H9 (cell line): ENCODE measurements around the gene SSTR5. TPM values are rescaled to one million over a fixed set of nuclear protein-coding genes. Genes with fewer than 3 reads are reported as not detected.

ENCODE experiments used
- DNase-seq: peaks from one replicate; pipeline ENCODE4 v3.0.0-alpha.2; 2017
- H2AFZ ChIP-seq: one replicate; pipeline ENCODE4 v1.6.1; 2013; ENCODE audit warnings: mild to moderate bottlenecking, low read length, control low read depth, moderate library complexity
- H2AK5ac ChIP-seq: 2 replicates; pipeline ENCODE4 v1.6.1; 2013; ENCODE audit warnings: low read length, control low read depth, mixed read lengths; ENCODE audit not compliant: insufficient read length
- H2BK120ac ChIP-seq: one replicate; pipeline ENCODE4 v1.6.1; 2013; ENCODE audit warnings: low read depth, mild to moderate bottlenecking, low read length, control low read depth, inconsistent platforms; ENCODE audit not compliant: poor library complexity, severe bottlenecking
- H2BK12ac ChIP-seq: 2 replicates; pipeline ENCODE4 v1.6.1; 2013; ENCODE audit warnings: low read length, control low read depth, mixed read lengths, low read depth; ENCODE audit not compliant: insufficient read length
- H2BK15ac ChIP-seq: 2 replicates; pipeline ENCODE4 v1.6.1; 2013; ENCODE audit warnings: low read depth, low read length, control low read depth
- H2BK20ac ChIP-seq: one replicate; pipeline ENCODE4 v1.6.1; 2013; ENCODE audit warnings: low read depth, mild to moderate bottlenecking, low read length, control low read depth, inconsistent platforms; ENCODE audit not compliant: poor library complexity, severe bottlenecking
- H2BK5ac ChIP-seq: 2 replicates; pipeline ENCODE4 v1.6.1; 2013; ENCODE audit warnings: low read length, control low read depth, mixed read lengths; ENCODE audit not compliant: insufficient read length
- H3K14ac ChIP-seq: 2 replicates; pipeline ENCODE4 v1.6.1; 2013; ENCODE audit warnings: low read length, control low read depth; ENCODE audit not compliant: insufficient read depth
- H3K18ac ChIP-seq: 2 replicates; pipeline ENCODE4 v1.6.1; 2013; ENCODE audit warnings: low read depth, mild to moderate bottlenecking, mixed read lengths, low read length, control low read depth; ENCODE audit not compliant: insufficient read length
- H3K23ac ChIP-seq: 2 replicates; pipeline ENCODE4 v1.6.1; 2013; ENCODE audit warnings: low read length, control low read depth, mixed read lengths, low read depth; ENCODE audit not compliant: insufficient read length
- H3K23me2 ChIP-seq: 2 replicates; pipeline ENCODE4 v1.6.1; 2013; ENCODE audit warnings: low read depth, mild to moderate bottlenecking, mixed read lengths, low read length, control low read depth; ENCODE audit not compliant: insufficient read length, poor library complexity, severe bottlenecking
- H3K27ac ChIP-seq: 2 replicates; pipeline ENCODE4 v1.5.1; 2013; ENCODE audit warnings: low read length, control low read depth, mixed read lengths, low read depth; ENCODE audit not compliant: insufficient read length
- H3K27me3 ChIP-seq: 2 replicates; pipeline ENCODE4 v1.6.1; 2013; ENCODE audit warnings: low read length, control low read depth, inconsistent platforms; ENCODE audit not compliant: insufficient read depth
- H3K4ac ChIP-seq: 2 replicates; pipeline ENCODE4 v1.6.1; 2013; ENCODE audit warnings: low read depth, mild to moderate bottlenecking, control low read depth, inconsistent platforms, low read length, moderate library complexity
- H3K4me1 ChIP-seq: 2 replicates; pipeline ENCODE4 v1.6.1; 2013; ENCODE audit warnings: low read length, control low read depth, inconsistent platforms; ENCODE audit not compliant: insufficient read depth
- H3K4me2 ChIP-seq: 2 replicates; pipeline ENCODE4 v1.6.1; 2013; ENCODE audit warnings: low read length, control low read depth, mixed read lengths; ENCODE audit not compliant: insufficient read length, insufficient read depth
- H3K56ac ChIP-seq: 2 replicates; pipeline ENCODE4 v1.6.1; 2013; ENCODE audit warnings: low read depth, mild to moderate bottlenecking, mixed read lengths, low read length, control low read depth; ENCODE audit not compliant: insufficient read length
- H3K79me1 ChIP-seq: 2 replicates; pipeline ENCODE4 v1.6.1; 2013; ENCODE audit warnings: low read depth, mild to moderate bottlenecking, moderate library complexity, low read length, control low read depth, inconsistent platforms; ENCODE audit not compliant: insufficient read depth, poor library complexity, severe bottlenecking
- H3K79me2 ChIP-seq: 2 replicates; pipeline ENCODE4 v1.6.1; 2013; ENCODE audit warnings: low read length, control low read depth, inconsistent platforms; ENCODE audit not compliant: insufficient read depth
- H3K9ac ChIP-seq: 2 replicates; pipeline ENCODE4 v1.6.1; 2013; ENCODE audit warnings: low read length, control low read depth, mixed read lengths; ENCODE audit not compliant: insufficient read length; ENCODE audit errors: extremely low read depth
- H3K9me3 ChIP-seq: one replicate; pipeline ENCODE4 v1.6.1; 2013; ENCODE audit warnings: low read depth, low read length, inconsistent platforms; ENCODE audit not compliant: control insufficient read depth
- H3T11ph ChIP-seq: one replicate; pipeline ENCODE4 v1.6.1; 2013; ENCODE audit warnings: mild to moderate bottlenecking, low read length, control low read depth, inconsistent platforms
- H4K20me1 ChIP-seq: one replicate; pipeline ENCODE4 v1.6.1; 2013; ENCODE audit not compliant: control insufficient read depth, insufficient read length, insufficient read depth
- H4K5ac ChIP-seq: 2 replicates; pipeline ENCODE4 v1.6.1; 2013; ENCODE audit warnings: low read depth, mild to moderate bottlenecking, mixed read lengths, low read length, control low read depth; ENCODE audit not compliant: insufficient read length
- H4K8ac ChIP-seq: replicated peaks from 2 replicates; pipeline ENCODE4 v1.6.1; 2013; ENCODE audit warnings: low read length, control low read depth, mixed read lengths, low read depth; ENCODE audit not compliant: insufficient read length
- H4K91ac ChIP-seq: 2 replicates; pipeline ENCODE4 v1.6.1; 2013; ENCODE audit warnings: low read depth, mild to moderate bottlenecking, moderate library complexity, mixed read lengths, low read length, control low read depth; ENCODE audit not compliant: insufficient read length
- H3K27ac Mint-ChIP-seq, 3 experiments: 2 replicates in 2 of 3; 3 replicates in 1 of 3; pipeline ENCODE4 v1.8.0; 2020 to 2021; ENCODE audit warnings: mixed read lengths in 3 of 3, mild to moderate bottlenecking in 1 of 3, moderate library complexity in 1 of 3
- H3K27me3 Mint-ChIP-seq: 2 replicates; pipeline ENCODE4 v1.8.0; 2021; ENCODE audit warnings: low read depth, mild to moderate bottlenecking, moderate library complexity, mixed read lengths
- H3K36me3 Mint-ChIP-seq, 3 experiments: 2 replicates in 2 of 3; 3 replicates in 1 of 3; pipeline ENCODE4 v1.8.0; 2020 to 2021; ENCODE audit warnings: low read depth in 3 of 3, mixed read lengths in 3 of 3; ENCODE audit not compliant: insufficient read depth in 1 of 3
- H3K4me1 Mint-ChIP-seq, 2 experiments: 2 replicates each; pipeline ENCODE4 v1.8.0; 2020; ENCODE audit warnings: mixed read lengths in 2 of 2
- H3K4me3 Mint-ChIP-seq, 2 experiments: 2 replicates in 1 of 2; 3 replicates in 1 of 2; pipeline ENCODE4 v1.8.0; 2020 to 2021; ENCODE audit warnings: mild to moderate bottlenecking in 2 of 2, mixed read lengths in 2 of 2, moderate library complexity in 1 of 2
- H3K9me3 Mint-ChIP-seq, 2 experiments: 2 replicates in 1 of 2; 3 replicates in 1 of 2; pipeline ENCODE4 v1.8.0; 2020; ENCODE audit warnings: mild to moderate bottlenecking in 2 of 2, mixed read lengths in 2 of 2, moderate library complexity in 1 of 2
- WGBS: extraction: QIAGEN DNeasy Blood & Tissue Kit; methylation state at CpG from one replicate; pipeline ENCODE4 v1.1.7; 2013; ENCODE audit warnings: missing lambda C conversion rate, low lambda C conversion rate, mixed read lengths; ENCODE audit not compliant: insufficient read length; ENCODE audit errors: extremely low coverage; 5-methylcytosine and 5-hydroxymethylcytosine counted together
- total RNA-seq: library from RNA; stranded (reverse); gene quantifications from 2 replicates; pipeline ENCODE4 v1.2.1, GENCODE V29; 2021
- TF ChIP-seq, protein P1 (sequence below): fragments of 200-600 bp; sonication (generic); conservative IDR thresholded peaks from 3 replicates; pipeline ENCODE4 v1.8.0; 2021; ENCODE audit warnings: antibody characterized with exemption, mild to moderate bottlenecking

SSTR5 gene
- total RNA-seq, 1 experiment from 2014 or later = 0.22 TPM

DNA sequence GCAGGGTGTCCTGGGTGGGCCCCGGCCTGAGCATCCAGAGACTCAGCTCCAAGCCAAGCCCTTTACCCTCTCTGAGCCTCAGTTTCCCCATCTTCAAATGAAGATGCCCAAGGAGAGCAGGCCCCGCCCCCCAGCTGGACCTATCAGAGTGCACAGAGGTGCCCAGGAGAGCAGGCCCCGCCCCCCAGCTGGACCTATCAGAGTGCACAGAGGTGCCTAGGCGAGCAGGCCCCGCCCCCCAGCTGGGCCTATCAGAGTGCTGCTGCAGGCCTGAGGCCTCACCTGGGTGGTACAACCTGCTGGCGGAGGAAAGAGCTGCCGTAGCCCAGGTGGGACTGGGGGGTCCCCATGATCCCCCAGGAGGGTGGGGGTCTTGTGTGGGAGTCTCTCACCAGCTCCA, 3.4 kb upstream of the SSTR5 start:
- Histone ChIP-seq H2BK120ac (no peak overlapping the region), H2BK15ac (no peak overlapping the region), H3K4ac (no peak overlapping the region), H3K4me2 (no peak overlapping the region), H3K9ac (no peak overlapping the region), H2AFZ (no peak overlapping the region), H4K8ac (no peak overlapping the region), H3K23me2 (peaks cover 4% of the 10 kb centered on the region), H3K27me3 (no peaks in the 10 kb centered on the region), H3K18ac (no peak overlapping the region), H2BK5ac (no peak overlapping the region), H3K14ac (no peak overlapping the region), H3K9me3 (no peaks in the 10 kb centered on the region), H3K79me1 (no peaks in the 10 kb centered on the region), H3K56ac (no peak overlapping the region), H3K79me2 (no peaks in the 10 kb centered on the region), H3K23ac (no peak overlapping the region), H2AK5ac (no peak overlapping the region), H3K27ac (no peak overlapping the region), H4K5ac (no peak overlapping the region), H4K91ac (no peak overlapping the region), H4K20me1 (no peaks in the 10 kb centered on the region), H3K4me1 (no peaks in the 10 kb centered on the region), H3T11ph (no peak overlapping the region), H2BK12ac (no peak overlapping the region), H2BK20ac (no peak overlapping the region)
- TF ChIP-seq, protein P1, sequence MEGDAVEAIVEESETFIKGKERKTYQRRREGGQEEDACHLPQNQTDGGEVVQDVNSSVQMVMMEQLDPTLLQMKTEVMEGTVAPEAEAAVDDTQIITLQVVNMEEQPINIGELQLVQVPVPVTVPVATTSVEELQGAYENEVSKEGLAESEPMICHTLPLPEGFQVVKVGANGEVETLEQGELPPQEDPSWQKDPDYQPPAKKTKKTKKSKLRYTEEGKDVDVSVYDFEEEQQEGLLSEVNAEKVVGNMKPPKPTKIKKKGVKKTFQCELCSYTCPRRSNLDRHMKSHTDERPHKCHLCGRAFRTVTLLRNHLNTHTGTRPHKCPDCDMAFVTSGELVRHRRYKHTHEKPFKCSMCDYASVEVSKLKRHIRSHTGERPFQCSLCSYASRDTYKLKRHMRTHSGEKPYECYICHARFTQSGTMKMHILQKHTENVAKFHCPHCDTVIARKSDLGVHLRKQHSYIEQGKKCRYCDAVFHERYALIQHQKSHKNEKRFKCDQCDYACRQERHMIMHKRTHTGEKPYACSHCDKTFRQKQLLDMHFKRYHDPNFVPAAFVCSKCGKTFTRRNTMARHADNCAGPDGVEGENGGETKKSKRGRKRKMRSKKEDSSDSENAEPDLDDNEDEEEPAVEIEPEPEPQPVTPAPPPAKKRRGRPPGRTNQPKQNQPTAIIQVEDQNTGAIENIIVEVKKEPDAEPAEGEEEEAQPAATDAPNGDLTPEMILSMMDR = no peak
- Mint-ChIP-seq H3K27ac (no peak overlapping the region), H3K9me3 (no peaks in the 10 kb centered on the region), H3K4me3 (no peak overlapping the region), H3K27me3 (peaks cover 22% of the 10 kb centered on the region), H3K4me1 (peaks cover 3 to 23% of the 10 kb centered on the region in 2 experiments; a peak in 3 of 4 replicates), H3K36me3 (no peaks in the 10 kb centered on the region; a peak in 1 of 7 replicates)
- DNase-seq = no peak
- no CpG with 5 or more reads among the region's 7 CpGs for WGBS
